GM21367 (cell line): ENCODE data around the gene FOXO6.

ENCODE experiments used
- ATAC-seq: cut with Tn5 transposase; IDR thresholded peaks from one replicate; pipeline ENCODE4 v1.9.1; 2021; ENCODE audit not compliant: unreplicated experiment

Gene FOXO6

GRCh38 chr1:41360786-41361494, at the start of gene FOXO6:
FOXO6 (plus strand) TSS chr1:41361434.
- ATAC-seq = peak; percentile 79

DNA sequence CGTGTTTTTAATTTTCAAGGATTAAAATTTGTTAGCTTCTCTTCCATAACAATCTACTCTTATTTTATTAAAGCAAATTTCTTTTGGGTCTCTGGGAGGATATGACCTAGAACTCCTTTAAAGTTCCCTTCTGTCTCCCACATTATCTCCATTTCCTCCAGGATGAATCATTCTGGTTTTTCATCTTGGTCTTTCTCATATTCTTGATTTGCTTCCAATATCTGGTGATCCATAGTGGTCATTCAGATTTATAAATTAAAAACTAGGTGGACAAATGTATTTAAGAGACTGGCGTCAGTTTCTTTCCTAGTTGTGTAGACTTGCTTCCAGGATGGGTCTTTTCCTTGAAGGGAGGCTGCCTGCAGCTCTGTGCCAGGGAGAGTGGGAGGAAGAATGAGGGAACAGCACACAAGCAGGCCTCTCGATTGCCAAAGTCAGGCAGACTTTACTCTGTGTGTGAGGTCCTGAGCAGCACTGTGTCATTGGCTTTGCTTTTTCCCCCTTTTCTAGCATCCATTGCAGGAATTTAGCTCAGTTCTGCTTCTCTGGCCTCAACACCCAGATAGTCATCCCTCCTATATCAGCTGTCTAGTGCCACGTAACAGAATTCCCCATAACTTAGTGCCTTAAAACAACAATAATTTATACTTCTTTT, 48.1 kb upstream of the FOXO6 start:
- no peak for ATAC-seq

- ATAC-seq = no peak
Observed at GRCh38 chr1:41313661-41314131, 47.5 kb upstream of the FOXO6 start.

DNA sequence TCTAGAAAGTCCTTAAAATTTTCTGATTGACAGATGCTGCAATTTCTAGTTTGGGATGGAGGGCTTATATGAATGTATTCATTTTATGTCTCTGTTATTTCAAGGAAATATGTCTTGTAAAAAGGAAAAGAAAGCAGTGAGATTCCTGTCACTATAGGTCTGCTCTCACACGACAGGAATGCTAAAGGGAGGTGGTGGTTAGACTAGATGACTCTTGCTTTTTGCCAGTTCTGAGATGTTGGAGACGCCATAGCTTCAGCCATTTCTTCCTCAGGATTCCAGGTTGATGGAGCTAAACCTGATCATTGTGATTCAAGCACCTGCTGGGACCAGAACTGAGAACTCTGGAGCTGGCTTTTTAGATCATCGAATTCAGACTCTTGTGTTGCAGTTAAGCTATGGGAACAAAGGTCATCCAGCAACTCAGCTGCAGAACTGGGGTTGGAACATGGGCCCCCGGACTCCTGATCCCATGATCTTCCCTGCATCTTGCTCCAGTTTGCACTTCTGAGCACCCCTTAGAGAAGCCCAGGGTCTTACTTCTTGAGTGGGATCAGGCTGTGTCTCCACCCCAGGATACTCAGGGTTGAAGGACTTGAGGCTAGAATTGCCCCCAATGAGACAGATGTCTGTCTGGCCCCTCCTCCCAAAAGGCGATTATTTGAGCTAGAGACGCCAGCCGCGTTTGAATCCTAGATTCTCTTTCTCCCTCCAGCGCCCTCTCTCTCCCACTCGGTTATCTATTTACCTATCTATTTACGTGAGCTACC, 46.7 kb upstream of the FOXO6 start:
- ATAC-seq = no peak

- ATAC-seq = no peak
Observed at GRCh38 chr1:41315146-41315822, 46.0 kb upstream of the FOXO6 start.

DNA sequence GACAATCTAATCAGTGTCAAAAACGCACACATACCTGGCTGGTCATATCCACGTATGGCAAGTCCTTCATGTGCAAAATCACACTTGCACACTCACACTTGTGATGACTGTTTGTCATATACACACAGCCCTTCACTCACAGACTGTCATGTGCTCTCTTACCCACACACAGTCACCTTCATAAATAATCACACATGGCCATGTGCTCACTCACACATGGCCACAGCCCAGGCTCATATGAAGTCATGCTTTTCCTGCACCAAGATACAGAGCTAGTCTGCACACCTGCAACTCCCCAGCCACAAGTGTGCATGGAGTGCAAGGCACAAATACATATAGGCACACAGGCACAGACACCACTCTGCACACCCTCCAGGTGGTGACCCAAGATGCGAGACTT, 45.4 kb upstream of the FOXO6 start:
- no peak for ATAC-seq

DNA sequence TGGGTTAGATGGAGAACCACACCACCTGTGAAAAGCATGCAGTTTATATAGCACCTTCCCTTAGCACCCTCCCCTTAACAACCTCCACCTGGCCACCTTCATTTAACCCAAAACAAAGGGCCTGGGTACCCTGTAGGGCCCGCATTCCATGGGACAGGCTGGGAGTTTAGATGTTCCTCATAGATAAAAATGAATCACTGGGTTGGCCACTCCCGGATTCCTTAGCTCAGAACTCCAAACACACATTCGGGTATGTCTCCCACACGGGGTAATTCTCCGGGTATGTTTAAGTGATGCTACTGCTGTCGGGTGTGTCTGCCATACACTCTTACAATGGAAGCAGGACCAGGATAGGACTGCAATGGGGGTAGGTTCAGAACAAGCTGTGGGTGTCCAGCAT, 43.9 kb upstream of the FOXO6 start:
- no peak for ATAC-seq

DNA sequence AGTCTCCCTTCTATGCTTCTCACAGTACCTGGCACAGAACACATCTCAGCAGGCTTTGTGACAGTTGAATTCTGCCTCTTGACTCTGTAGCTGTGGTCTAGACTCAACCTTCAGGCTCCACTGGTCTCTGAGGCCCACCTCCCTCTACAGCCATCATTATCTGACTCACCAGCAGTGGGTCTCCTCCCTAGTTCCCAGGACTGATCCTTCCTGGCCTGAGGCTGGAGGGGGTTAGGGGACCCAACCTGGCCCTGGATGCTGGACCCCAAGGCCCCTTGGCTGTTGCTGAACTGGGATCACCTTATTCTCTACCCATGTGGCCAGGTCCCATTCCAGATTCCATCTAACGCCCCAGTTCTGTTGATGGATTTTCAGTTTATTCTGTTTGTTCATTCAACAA, 43.1 kb upstream of the FOXO6 start:
- ATAC-seq = no peak

- ATAC-seq = no peak
Observed at GRCh38 chr1:41319106-41319755, 42.0 kb upstream of the FOXO6 start.

DNA sequence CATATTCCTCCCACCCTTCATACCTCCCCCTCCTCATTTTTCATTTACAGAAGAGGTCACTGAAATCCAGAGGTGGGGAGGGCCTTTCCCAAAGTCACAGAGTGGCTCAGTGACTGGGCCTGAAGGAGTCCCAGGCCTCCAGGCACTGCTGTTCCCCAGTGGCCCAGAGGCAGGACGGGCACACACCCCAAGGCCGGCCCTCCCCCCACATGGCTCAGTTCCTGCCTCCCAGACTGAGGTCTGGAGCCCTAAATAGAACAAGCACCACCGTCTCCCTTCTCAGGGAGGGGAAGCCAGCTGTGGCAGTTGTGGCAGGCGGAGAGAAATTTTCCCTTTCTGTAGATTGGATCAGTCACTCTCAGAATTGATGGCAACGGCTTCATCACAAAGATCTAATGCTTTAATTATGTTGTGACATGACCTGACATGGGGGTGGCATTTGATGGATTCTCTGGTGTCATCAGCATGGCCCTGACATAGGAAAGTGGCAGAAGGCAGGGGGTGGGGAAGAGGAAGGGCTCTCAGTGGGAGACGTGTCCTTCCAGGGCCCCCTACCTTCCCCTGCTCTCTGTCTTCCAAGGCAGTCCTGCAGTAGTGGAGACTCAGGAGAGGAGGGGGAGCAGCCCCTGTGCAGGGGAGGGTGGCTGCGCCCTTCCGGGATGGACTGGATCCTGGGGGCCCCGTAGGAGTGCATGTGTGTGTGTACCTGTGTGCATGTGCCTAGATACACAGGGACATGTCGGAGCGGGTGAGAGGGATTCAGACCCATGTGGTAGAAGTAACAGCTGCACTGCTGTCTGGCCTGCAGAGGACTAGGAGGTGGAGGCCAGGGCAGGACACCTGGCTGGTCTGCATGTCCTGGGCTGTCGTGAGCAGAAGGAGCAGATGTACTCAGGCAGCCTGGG, 41.2 kb upstream of the FOXO6 start:
- no peak for ATAC-seq

GRCh38 chr1:41320895-41321676, 40.1 kb upstream of the FOXO6 start:
- no peak for ATAC-seq

- ATAC-seq = no peak
Observed at GRCh38 chr1:41322101-41322661, 39.1 kb upstream of the FOXO6 start.

DNA sequence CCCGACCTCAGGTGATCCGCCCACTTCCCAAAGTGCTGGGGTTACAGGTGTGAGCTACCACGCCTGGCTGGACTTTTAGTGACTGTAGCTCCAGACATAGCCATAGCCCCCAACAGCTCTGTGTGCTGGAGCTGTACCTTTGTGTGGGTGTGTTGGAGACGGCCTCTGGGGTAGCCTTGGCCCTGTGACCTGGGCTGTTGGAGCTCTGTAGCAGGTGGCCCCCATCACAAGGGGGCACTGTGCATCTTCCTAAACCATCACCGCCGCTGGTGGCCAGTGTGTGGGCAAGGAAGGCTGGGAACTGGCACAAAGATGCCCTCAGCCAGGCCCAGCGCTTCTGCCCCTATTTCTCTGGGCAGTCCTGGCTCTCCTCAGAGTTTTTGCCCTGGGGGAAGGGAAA, 38.4 kb upstream of the FOXO6 start:
- no peak for ATAC-seq

DNA sequence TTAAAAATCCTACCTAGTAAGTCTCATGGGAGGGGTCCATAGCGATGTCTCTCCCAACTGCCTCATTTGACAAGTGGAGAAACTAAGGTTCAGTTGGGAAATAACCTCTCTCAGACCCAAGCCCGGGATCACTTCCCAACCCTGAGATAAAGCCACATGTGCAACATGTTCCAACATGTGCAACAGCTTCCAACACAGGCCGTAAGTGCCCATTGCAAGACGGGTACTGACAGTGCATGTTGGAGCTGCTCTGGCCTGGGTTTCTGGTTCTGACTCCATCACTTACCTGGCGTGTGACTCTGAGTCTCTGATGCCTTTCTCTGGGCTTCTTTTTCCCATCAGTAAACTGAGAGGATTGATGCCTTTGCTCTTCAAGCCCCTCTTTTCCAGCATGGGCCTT, 38.0 kb upstream of the FOXO6 start:
- ATAC-seq = no peak

GRCh38 chr1:41325801-41326200, 35.4 kb upstream of the FOXO6 start:
- no peak for ATAC-seq

DNA sequence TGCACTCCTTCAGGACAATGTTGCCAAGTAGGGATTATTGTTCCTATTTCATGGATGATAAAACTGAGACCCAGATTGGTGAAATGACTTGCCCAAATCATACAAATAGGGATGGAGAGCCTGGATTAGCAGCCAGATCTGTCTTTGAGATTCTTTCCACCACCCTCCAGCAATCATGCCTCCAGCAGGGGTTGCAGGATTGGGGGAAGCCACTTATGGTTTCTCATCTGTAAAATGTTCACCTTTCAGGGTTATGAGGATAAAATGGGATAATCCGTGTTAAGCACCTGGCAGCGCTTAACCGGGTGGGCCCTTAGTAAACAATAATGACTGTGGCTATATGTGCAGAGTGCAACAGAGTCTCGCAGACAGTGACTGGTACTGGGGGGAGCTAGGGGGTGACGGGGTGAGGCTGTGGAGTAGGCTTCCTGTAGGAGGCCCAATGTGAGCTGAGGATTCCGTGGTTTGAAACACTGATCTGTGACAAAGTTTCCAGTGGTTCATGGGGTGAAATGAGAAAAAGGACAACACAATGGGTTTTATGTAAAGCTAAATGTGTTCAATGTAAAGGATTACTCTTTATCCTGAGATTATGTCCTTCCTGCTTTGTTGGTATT, 33.7 kb upstream of the FOXO6 start:
- ATAC-seq = no peak

DNA sequence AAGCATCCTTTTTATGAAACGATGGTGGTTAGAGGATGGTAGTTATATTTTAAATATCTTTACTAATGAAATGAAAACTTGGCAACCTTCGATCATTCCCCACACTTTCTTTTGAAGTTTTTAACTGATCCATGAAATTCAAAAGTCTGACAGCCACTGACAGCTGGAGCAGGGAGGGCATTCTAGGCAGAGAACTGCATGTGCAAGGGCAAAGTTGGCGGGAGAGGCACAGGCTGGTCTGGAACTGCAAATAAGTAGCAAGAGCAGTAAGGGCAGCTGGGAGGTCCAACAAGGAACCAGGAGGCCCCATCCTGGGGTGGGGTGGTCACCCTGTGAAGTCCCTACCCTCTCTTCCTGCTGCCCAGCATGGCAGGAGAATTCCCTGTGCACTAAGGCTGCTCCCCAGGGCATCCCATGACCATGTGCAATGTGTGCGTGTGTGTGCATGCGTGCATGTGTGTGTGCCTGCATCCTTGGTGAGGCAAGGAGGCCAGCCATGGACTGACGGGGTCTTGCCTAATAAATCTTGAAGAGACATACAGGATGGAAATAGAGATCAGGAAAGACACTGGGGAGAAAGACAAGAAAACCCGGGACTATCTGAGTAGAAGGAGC, 33.1 kb upstream of the FOXO6 start:
- ATAC-seq = no peak
